ENCODE data around the gene SNRPB. TPM values are rescaled to one million over a fixed set of nuclear protein-coding genes. Genes with fewer than 3 reads are reported as not detected.

SNRPB gene
- total RNA-seq, 4 donors from 2014 or later = 119 to 176 (median 133) TPM

DNA sequence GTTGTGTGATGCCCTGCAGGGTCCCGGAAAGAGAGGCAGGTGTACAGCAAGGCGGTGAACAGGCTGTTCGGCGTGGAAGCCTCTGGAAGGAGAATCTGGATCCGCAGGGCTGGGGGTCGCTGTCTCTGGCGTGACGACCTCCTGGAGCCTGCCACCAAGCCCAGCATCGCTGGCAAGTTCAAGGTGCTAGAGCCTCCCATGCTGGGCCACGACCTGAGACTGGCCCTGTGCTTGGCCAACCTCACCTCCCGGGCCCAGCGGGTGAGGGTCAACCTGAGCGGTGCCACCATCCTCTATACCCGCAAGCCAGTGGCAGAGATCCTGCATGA lies 53.4 kb downstream of the SNRPB start:
- Histone ChIP-seq H3K9me3 (no peaks in the 10 kb centered on the region), H3K36me3 (no peaks in the 10 kb centered on the region), H3K27me3 (no peaks in the 10 kb centered on the region), H3K27ac (no peak overlapping the region), H3K4me3 (replicated peaks in 1 of 3) (no peak overlapping the region), H3K4me1 (no peaks in the 10 kb centered on the region)
- no peak for TF ChIP-seq POLR2A (IDR thresholded peaks at IDR 0.05)
- TF ChIP-seq, protein P1, sequence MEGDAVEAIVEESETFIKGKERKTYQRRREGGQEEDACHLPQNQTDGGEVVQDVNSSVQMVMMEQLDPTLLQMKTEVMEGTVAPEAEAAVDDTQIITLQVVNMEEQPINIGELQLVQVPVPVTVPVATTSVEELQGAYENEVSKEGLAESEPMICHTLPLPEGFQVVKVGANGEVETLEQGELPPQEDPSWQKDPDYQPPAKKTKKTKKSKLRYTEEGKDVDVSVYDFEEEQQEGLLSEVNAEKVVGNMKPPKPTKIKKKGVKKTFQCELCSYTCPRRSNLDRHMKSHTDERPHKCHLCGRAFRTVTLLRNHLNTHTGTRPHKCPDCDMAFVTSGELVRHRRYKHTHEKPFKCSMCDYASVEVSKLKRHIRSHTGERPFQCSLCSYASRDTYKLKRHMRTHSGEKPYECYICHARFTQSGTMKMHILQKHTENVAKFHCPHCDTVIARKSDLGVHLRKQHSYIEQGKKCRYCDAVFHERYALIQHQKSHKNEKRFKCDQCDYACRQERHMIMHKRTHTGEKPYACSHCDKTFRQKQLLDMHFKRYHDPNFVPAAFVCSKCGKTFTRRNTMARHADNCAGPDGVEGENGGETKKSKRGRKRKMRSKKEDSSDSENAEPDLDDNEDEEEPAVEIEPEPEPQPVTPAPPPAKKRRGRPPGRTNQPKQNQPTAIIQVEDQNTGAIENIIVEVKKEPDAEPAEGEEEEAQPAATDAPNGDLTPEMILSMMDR (IDR thresholded peaks at IDR 0.05) = no peak
- DNase-seq = no peak
- intact Hi-C loops (cut with DNase I) = no loop called here
- 88 to 93% methylated on average over 5 to 13 of the region's 14 CpGs for WGBS, 2 donors

DNA sequence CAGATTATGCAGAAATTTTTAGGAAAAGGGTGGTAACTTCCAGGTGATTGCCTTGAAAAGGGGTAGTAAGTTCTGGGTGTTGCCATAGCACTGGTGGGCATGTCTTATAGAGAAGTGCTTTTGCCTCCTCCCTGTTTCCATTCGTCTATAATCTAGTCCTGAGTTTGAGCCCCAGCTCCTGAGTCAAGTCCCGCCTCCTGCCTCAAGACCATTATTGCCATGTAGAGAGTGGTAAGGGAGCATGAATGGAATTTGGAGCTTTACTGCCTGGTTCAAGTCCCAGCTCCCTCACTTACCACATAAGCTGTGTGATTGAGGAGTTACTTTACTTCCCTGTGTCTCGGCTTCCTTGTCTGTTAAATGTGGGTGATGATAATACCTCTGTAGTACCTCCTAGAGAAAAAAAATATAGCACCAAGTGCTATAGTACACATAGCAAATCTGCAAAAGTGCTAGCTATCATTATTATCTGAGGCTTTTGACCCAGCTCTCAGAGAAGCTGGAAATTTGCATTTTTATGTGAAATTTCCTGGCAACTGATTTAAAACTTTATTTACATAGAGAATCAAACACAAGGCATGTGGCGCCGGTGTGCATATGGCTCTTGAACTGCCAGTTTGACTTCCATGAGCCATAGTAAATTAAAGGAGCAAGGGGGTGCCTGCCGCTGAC lies 53.9 kb downstream of the SNRPB start:
- no peaks in the 10 kb centered on the region for H3K36me3 ChIP-seq
- no peaks in the 10 kb centered on the region for H3K4me1 ChIP-seq
- no peaks in the 10 kb centered on the region for H3K9me3 ChIP-seq
- intact Hi-C loops (cut with DNase I) = no loop called here
- DNase-seq = no peak
- no peak for TF ChIP-seq POLR2A (IDR thresholded peaks at IDR 0.05)
- TF ChIP-seq, protein P1 (IDR thresholded peaks at IDR 0.05) = no peak
- WGBS, 2 donors = 75 to 78% methylated on average over 6 of the region's 6 CpGs
- no peak overlapping the region for H3K27ac ChIP-seq
- no peaks in the 10 kb centered on the region for H3K27me3 ChIP-seq
- H3K4me3 ChIP-seq (replicated peaks in 1 of 3) = no peak overlapping the region

Small RNA genes within 50 kb of the gene (small RNA-seq; reads per million reads assigned to genes)
- gene RF00019 = not detected

Other genes starting within 250 kb of the SNRPB start
- gene TGM3, start 174.8 kb downstream of the SNRPB start, total RNA-seq = not detected
- gene TGM6, start 89.9 kb downstream of the SNRPB start, total RNA-seq = not detected
- 10 to 100 TPM; 11.0 to 16.3 (median 14.2) TPM for gene ZNF343, start 38.1 kb upstream of the SNRPB start, total RNA-seq
- under 1 TPM in 1 of 4 donors, not detected in 3; 0.11 TPM for gene TMC2, start 65.8 kb upstream of the SNRPB start, total RNA-seq
- gene NOP56, start 181.8 kb upstream of the SNRPB start, total RNA-seq = 10 to 100 TPM; 46.8 to 85.9 (median 64.1) TPM
- gene IDH3B, start 193.4 kb upstream of the SNRPB start, total RNA-seq = 100 to 1,000 TPM; 126 to 161 (median 141) TPM
- gene EBF4, start 222.0 kb upstream of the SNRPB start, total RNA-seq = 10 to 100 TPM; 24.2 to 55.8 (median 42.4) TPM